Measurements from ENCODE around the gene BAIAP3.

BAIAP3 gene

DNA sequence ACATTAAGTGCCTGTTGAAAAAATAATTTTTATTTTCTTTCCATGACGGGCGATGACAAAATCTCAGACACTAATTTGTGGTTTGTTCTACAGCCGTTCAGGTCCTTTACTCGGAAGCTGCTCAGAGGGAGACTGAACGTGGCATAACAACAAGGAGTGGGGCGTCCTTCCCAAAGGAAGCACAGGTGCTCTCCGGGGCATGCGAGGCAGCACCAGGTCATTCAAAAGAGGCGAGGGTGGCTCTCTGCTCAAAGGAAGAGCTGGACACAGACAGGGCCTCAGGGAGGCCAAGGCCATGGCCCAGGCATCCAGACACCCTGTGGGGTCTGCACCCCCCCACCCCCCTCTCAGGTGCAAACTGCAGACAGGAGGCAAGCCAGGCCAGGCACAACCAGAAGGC lies 64.9 kb downstream of the BAIAP3 start:
- no peak for DNase-seq (ENCODE audit: low read depth in 1 of 2, low spot score in 1 of 2)
- no peak overlapping the region for H3K4me3 ChIP-seq (replicated peaks; ENCODE audit: insufficient read depth, low read length)
- TF ChIP-seq, protein P1, sequence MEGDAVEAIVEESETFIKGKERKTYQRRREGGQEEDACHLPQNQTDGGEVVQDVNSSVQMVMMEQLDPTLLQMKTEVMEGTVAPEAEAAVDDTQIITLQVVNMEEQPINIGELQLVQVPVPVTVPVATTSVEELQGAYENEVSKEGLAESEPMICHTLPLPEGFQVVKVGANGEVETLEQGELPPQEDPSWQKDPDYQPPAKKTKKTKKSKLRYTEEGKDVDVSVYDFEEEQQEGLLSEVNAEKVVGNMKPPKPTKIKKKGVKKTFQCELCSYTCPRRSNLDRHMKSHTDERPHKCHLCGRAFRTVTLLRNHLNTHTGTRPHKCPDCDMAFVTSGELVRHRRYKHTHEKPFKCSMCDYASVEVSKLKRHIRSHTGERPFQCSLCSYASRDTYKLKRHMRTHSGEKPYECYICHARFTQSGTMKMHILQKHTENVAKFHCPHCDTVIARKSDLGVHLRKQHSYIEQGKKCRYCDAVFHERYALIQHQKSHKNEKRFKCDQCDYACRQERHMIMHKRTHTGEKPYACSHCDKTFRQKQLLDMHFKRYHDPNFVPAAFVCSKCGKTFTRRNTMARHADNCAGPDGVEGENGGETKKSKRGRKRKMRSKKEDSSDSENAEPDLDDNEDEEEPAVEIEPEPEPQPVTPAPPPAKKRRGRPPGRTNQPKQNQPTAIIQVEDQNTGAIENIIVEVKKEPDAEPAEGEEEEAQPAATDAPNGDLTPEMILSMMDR (IDR thresholded peaks at IDR 0.05; ENCODE audit: insufficient read depth, low read length), result no peak
- no peak for TF ChIP-seq SPI1 (IDR thresholded peaks at IDR 0.05; ENCODE audit: borderline replicate concordance, low read depth)
- H3K27ac ChIP-seq (replicated peaks), result no peak overlapping the region
- H3K27me3 ChIP-seq (ENCODE audit: insufficient read depth, poor library complexity, severe bottlenecking), result no peaks in the 10 kb centered on the region

Measured in HL-60 (cell line).